Endothelial cell of umbilical vein (primary cell): ENCODE measurements around the gene OCA2. TPM values are rescaled to one million over a fixed set of nuclear protein-coding genes. Genes with fewer than 3 reads are reported as not detected.

Experiments
- BruUV-seq: library from RNA; stranded (reverse); fragments of 400-500 nt; replicated peaks from 2 replicates; lab custom pipeline; 2021; lab: Mats Ljungman, UMichigan
- CTCF ChIA-PET: fragments of 300-600, 350-600 bp; sonication (Branson Sonifier 250); formaldehyde crosslinking; loops from one replicate; lab custom pipeline; 2021; ENCODE audit warnings: antibody characterized with exemption, inconsistent platforms; lab: Charles Lee
- POLR2A ChIA-PET: fragments of 300-600, 350-600 bp; sonication (Branson Sonifier 250); formaldehyde crosslinking; loops from one replicate; lab custom pipeline; 2021; ENCODE audit warnings: antibody characterized with exemption, inconsistent platforms; lab: Charles Lee
- DNase-seq: peaks from one replicate; pipeline ENCODE4 v3.0.0-alpha.2; 2011; ENCODE audit warnings: low read depth, low spot score
- FAIRE-seq: peaks from 2 replicates; lab custom pipeline; 2011; peaks lifted over from hg19 to GRCh38; lab: Jason Lieb, UNC
- H2AFZ ChIP-seq: 2 replicates; pipeline ENCODE4 v1.6.0; 2012; ENCODE audit warnings: low read depth, low read length, control low read depth, inconsistent platforms
- H3K27ac ChIP-seq: 2 replicates; pipeline ENCODE4 v1.5.1; 2011; ENCODE audit warnings: low read depth, mild to moderate bottlenecking, control low read depth, low read length, moderate library complexity; ENCODE audit not compliant: insufficient read depth
- H3K27me3 ChIP-seq, 2 experiments: 2 replicates each; pipeline versions ENCODE4 v1.6.0 to v1.6.1; 2011; ENCODE audit warnings: low read length in 2 of 2, mixed read lengths in 1 of 2; ENCODE audit not compliant: control insufficient read depth in 2 of 2, insufficient read depth in 2 of 2
- H3K36me3 ChIP-seq, 2 experiments: 2 replicates in 1 of 2; 3 replicates in 1 of 2; pipeline ENCODE4 v1.5.1; 2011; ENCODE audit warnings: low read length in 2 of 2, mild to moderate bottlenecking in 1 of 2, moderate library complexity in 1 of 2; ENCODE audit not compliant: control insufficient read depth in 2 of 2, insufficient read depth in 2 of 2; ENCODE audit errors: extremely low read depth in 1 of 2
- H3K4me1 ChIP-seq: 3 replicates; pipeline ENCODE4 v1.5.1; 2011; ENCODE audit warnings: mild to moderate bottlenecking, low read length; ENCODE audit not compliant: control insufficient read depth, insufficient read depth; ENCODE audit errors: extremely low read depth
- H3K4me2 ChIP-seq: 2 replicates; pipeline ENCODE4 v1.6.1; 2011; ENCODE audit warnings: low read length, control low read depth, mixed read lengths; ENCODE audit not compliant: insufficient read depth
- H3K4me3 ChIP-seq, 3 experiments: fragments of 200-600 bp in 1 of 3; sonication (generic), shearing (Covaris generic) in 1 of 3; replicated peaks in 1 of 3; 2 replicates each; pipeline ENCODE4 v1.5.1; 2011 to 2016; ENCODE audit warnings: control low read depth in 3 of 3, low read length in 3 of 3, mild to moderate bottlenecking in 2 of 3, inconsistent platforms in 1 of 3, low read depth in 1 of 3, moderate library complexity in 1 of 3; ENCODE audit not compliant: insufficient read depth in 1 of 3
- H3K79me2 ChIP-seq: 2 replicates; pipeline ENCODE4 v1.6.0; 2012; ENCODE audit warnings: low read length, inconsistent platforms; ENCODE audit not compliant: control insufficient read depth, insufficient read depth
- H3K9ac ChIP-seq: replicated peaks from 2 replicates; pipeline ENCODE3; 2011; ENCODE audit warnings: low read length, control low read depth; ENCODE audit not compliant: insufficient read depth; ENCODE audit errors: extremely low read depth
- H3K9me1 ChIP-seq: replicated peaks from 3 replicates; pipeline ENCODE4 v1.6.0; 2011; ENCODE audit warnings: mild to moderate bottlenecking, low read length; ENCODE audit not compliant: control insufficient read depth, insufficient read depth; ENCODE audit errors: extremely low read depth
- H3K9me3 ChIP-seq: replicated peaks from 2 replicates; pipeline ENCODE4 v1.5.1; 2012; ENCODE audit warnings: low read length, inconsistent platforms; ENCODE audit not compliant: control insufficient read depth, insufficient read depth
- H4K20me1 ChIP-seq: replicated peaks from 2 replicates; pipeline ENCODE3; 2011; ENCODE audit warnings: mild to moderate bottlenecking, low read length; ENCODE audit not compliant: control insufficient read depth, insufficient read depth; ENCODE audit errors: extremely low read depth
- CTCF ChIP-seq, 2 donors: IDR thresholded peaks; 1 replicate in 1 of 2; 2 replicates in 1 of 2; pipeline ENCODE4 v1.5.1; 2011; ENCODE audit warnings: low read length in 2 of 2, mild to moderate bottlenecking in 2 of 2, moderate library complexity in 2 of 2, control low read depth in 1 of 2, inconsistent platforms in 1 of 2, low read depth in 1 of 2; ENCODE audit not compliant: insufficient read depth in 1 of 2; ENCODE audit errors: extremely low read depth in 1 of 2
- EZH2 ChIP-seq: IDR thresholded peaks from 2 replicates; pipeline ENCODE4 v1.6.1; 2012; ENCODE audit warnings: borderline replicate concordance, low read depth, mild to moderate bottlenecking, moderate library complexity, low read length, inconsistent platforms; ENCODE audit not compliant: severe bottlenecking
- FOS ChIP-seq: IDR thresholded peaks from 2 replicates; pipeline ENCODE4 v1.6.1; 2011; ENCODE audit warnings: mild to moderate bottlenecking, low read length, moderate library complexity, borderline replicate concordance; ENCODE audit not compliant: insufficient read depth
- GATA2 ChIP-seq: IDR thresholded peaks from 2 replicates; pipeline ENCODE4 v1.7.0; 2011; ENCODE audit warnings: low read depth, mild to moderate bottlenecking, moderate library complexity, mixed read lengths, low read length; ENCODE audit not compliant: insufficient read length, insufficient read depth
- JUN ChIP-seq: IDR thresholded peaks from 2 replicates; pipeline ENCODE4 v1.6.1; 2011; ENCODE audit warnings: borderline replicate concordance, low read depth; ENCODE audit not compliant: insufficient read length, insufficient read depth
- MAX ChIP-seq: IDR thresholded peaks from 2 replicates; pipeline ENCODE4 v1.6.1; 2011; ENCODE audit not compliant: insufficient read depth, insufficient read length
- MYC ChIP-seq: IDR thresholded peaks from one replicate; pipeline ENCODE4 v1.6.1; 2011; ENCODE audit warnings: mild to moderate bottlenecking, low read depth, low read length
- POLR2A ChIP-seq: IDR thresholded peaks from 2 replicates; pipeline ENCODE4 v1.6.1; 2012; ENCODE audit warnings: low read depth, mild to moderate bottlenecking, control low read depth, low read length
- POLR2AphosphoS5 ChIP-seq: IDR thresholded peaks from 2 replicates; pipeline ENCODE4 v1.6.1; 2012; ENCODE audit warnings: low read depth, mild to moderate bottlenecking, control low read depth, low read length, moderate library complexity; ENCODE audit not compliant: insufficient read depth
- dilution Hi-C: fragments of 300-500 bp; cut with MboI; formaldehyde crosslinking; loops from one replicate; pipeline ENCODE4 v1.15.0; 2019; ENCODE audit warnings: low sequenced_read_pairs; ENCODE audit not compliant: extremely low pct_ligation_motif_present
- intact Hi-C: fragments of 100-400 bp; cut with micrococcal nuclease; formaldehyde crosslinking; loops from one replicate; pipeline ENCODE4 v1.10.0; 2022
- polyA plus RNA-seq, 4 experiments: library from polyadenylated mRNA; depleted of rRNA in 3 of 4; stranded (reverse) in 3 of 4; unstranded in 1 of 4; fragments of >200 nt; gene quantifications; 2 replicates each; pipeline versions ENCODE4 v1.2.1 to v1.2.3, GENCODE V29; 2011 to 2012; ENCODE audit warnings: missing spikeins in 1 of 4
- total RNA-seq: library from RNA; stranded (reverse); gene quantifications from 2 replicates; pipeline ENCODE4 v1.2.3, GENCODE V29; 2021

Gene OCA2
- total and polyA plus RNA-seq, 2 donors (not counting 3 experiments of a cell fraction or from before 2014, with no cell fraction given) = not detected

GRCh38 chr15:27873828-27874227 lies 225.3 kb downstream of the OCA2 start:
- Histone ChIP-seq H3K4me2 (no peak overlapping the region), H2AFZ (no peak overlapping the region), H3K9me3 (peaks cover 9% of the 10 kb centered on the region), H3K36me3 (no peaks in the 10 kb centered on the region), H3K4me3 (no peak overlapping the region), H3K9me1 (no peaks in the 10 kb centered on the region), H3K27ac (no peak overlapping the region), H3K79me2 (no peaks in the 10 kb centered on the region), H4K20me1 (no peaks in the 10 kb centered on the region), H3K27me3 (no peaks in the 10 kb centered on the region), H3K9ac (no peak overlapping the region), H3K4me1 (no peaks in the 10 kb centered on the region)
- FAIRE-seq (no peak), DNase-seq (no peak)
- ChIA-PET POLR2A (no interaction called here), CTCF (no interaction called here)
- intact Hi-C loops = no loop called here
- TF ChIP-seq MYC (no peak), JUN (no peak), POLR2A (no peak), MAX (no peak), POLR2AphosphoS5 (no peak), GATA2 (no peak), CTCF (IDR thresholded peaks at IDR 0.05; ENCODE audit: extremely low read depth in 1 of 2, insufficient read depth in 1 of 2, low read depth in 1 of 2, low read length in 2 of 2) (no peak), EZH2 (no peak), FOS (no peak)
- dilution Hi-C loops = no loop called here
- no TSS peak for BruUV-seq
